Stimulated activated CD4-positive, alpha-beta T cell treated with anti-CD3 and anti-CD28 coated beads, Interleukin-4, amount 100 ng/mL, for 1 hour (primary cell): ENCODE data around the gene MIER1.
"Not testable (repeated sequence)": the region's sequence is repeated elsewhere in the genome, so short reads cannot be mapped to it uniquely, and the experiment has no call there.

Experiments used
- DNase-seq: peaks from one replicate; pipeline ENCODE4 v3.0.0-alpha.2; 2020

The MIER1 gene

GRCh38 chr1:66940981-66941380 lies 16.2 kb downstream of the MIER1 start:
- DNase-seq, result no peak

DNA sequence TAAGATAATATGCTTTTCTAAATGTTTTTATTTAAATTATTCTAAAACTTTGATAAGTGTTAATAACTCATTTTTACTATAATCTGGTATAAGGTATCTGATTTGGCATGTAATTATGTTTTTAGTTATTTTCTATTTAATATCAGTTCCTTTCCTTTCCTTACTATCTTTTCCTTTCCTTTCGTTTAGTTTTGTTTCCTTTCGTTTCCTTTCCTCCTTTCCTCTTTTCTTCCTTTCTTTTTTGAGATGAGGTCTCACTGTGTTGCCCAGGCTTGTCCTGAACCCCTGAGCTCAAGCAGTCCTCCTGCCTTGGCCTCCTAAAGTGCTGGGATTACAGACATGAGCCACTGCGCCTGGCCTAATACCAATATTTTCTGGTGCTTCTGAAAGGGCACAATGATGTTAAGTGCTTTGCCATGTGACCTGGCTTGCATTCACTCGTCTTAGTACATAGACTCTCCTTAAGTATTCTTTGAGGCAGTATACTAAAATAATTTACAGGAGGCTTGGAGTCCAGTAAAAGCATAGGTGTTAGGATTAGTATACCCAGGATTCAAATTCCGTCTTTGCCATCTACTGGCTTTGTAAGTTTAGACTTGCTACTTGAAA lies 18.7 kb downstream of the MIER1 start:
- no peak for DNase-seq

- DNase-seq, result no peak
Measured at GRCh38 chr1:66944330-66945274, 19.8 kb downstream of the MIER1 start.

- no peak for DNase-seq
Measured at GRCh38 chr1:66945316-66945715, 20.5 kb downstream of the MIER1 start.

GRCh38 chr1:66947267-66947666 lies 22.5 kb downstream of the MIER1 start:
- no peak for DNase-seq

- no peak for DNase-seq
Measured at GRCh38 chr1:66951513-66951912, 26.7 kb downstream of the MIER1 start.

DNA sequence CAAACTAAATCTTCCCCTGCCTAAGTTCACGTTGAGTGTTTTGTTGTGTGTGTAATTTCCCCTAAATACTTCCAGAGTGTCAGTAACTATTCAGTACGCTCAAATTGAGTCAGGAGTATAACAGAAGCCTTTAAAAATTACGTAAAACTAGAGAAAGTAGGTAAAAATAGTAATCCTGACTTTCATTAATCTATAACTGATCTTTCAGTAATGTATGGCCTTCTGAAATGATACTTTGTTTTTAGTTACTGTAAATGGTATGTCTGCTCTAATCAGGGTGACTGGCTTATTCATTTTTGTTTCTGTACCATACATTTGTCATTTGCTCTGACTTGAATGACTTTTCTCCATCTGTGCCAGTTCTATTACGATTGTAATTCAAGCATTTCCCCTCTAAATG lies 29.4 kb downstream of the MIER1 start:
- DNase-seq, result no peak

- DNase-seq, result no peak
Measured at GRCh38 chr1:66957938-66958337, 33.1 kb downstream of the MIER1 start.

GRCh38 chr1:66966188-66966873 lies 41.5 kb downstream of the MIER1 start:
- DNase-seq, result not testable (repeated sequence)

GRCh38 chr1:66968574-66968973 lies 43.8 kb downstream of the MIER1 start:
- no peak for DNase-seq

GRCh38 chr1:66978201-66978600 lies 53.4 kb downstream of the MIER1 start:
- no peak for DNase-seq

DNA sequence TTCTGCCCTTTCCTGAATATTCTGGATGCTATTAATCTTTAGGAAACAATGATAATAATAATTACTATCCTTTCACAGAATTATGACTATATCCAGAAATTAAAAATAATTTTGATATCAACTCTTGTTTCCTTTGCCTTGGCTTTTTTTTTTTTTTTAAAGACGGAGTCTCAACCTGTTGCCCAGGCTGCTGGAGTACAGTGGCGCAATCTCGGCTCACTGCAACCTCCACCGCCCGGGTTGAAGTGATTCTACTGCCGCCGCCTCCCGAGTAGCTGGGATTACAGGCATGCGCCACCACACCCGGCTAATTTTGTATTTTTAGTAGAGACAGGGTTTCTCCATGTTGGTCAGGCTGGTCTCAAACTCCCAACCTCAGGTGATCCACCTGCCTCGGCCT lies 54.8 kb downstream of the MIER1 start:
- not testable (repeated sequence) for DNase-seq

DNA sequence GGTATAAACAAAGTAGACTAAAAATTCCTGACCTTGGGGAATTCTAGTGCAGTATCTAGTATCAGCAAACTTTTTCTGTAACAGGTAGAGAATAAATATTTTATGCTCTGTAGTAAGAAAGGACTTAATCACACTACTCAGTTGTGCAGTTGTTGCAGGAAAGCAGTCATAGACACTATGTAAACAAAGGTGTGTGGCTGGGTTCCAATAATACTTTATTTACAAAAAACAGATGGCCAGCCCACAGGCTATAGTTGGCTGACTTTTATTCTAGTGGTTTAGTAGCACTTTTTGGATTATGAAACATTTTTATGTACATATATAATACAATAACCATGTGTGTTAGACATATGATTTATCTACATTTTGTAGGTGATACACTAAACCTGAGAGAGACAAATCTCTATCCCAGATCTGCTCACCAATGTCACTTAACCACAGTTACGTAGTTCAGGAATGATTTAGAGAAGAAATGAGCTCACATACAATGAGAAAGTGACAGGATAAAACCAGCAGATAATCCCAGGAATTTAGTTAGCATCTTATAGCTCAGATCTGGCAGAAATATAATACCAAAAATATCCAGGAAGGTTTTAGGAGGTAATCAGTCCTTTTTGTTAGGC lies 56.1 kb downstream of the MIER1 start:
- DNase-seq, result no peak

GRCh38 chr1:66981679-66982078 lies 56.9 kb downstream of the MIER1 start:
- peak; percentile 30 for DNase-seq

DNA sequence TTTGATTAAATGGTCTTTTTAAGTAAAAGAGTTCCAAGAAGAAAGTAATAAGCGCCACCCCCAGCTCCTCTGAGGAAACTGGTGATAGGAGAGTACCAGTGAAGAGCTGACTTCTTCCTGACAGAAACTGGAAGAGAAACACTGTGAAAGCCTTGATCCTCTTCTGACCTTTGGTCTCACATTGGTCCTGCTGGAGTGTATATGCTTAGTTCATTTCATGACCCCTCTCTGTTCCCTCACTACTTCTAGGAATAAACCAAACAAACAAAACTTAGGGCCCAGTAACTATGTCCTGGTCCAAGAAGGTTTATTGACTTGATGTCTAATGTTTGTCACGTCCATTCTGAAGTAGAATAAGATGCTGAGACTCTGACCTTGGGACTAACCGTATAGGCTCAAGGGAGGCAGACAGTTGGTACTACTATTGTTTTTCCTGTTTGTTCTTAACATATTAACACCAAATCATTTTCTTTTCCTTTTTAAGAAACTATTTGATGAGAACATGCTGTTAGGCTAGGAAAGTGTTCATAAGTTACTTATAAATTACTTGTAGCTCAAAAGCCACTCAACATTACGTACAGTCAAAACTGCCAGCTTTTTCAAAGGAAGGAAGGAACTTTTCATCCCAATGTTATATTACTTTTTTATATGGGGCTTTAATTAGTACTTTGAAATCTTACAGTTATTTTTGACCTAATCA lies 57.9 kb downstream of the MIER1 start:
- DNase-seq, result no peak

DNA sequence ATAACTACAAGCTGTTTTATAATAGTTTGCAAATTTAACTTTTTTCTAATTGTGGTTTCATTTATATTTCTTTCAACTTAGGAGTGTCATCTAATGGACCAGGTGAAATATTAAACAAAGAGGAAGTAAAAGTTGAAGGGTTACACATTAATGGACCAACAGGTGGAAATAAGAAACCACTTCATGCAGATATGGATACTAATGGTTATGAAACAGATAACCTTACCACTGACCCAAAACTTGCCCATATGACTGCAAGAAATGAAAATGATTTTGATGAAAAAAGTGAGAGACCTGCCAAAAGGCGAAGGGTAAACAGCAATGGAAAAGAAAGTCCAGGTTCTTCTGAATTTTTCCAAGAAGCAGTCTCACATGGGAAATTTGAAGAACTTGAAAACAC lies 59.7 kb downstream of the MIER1 start:
- no peak for DNase-seq

GRCh38 chr1:66985835-66986234 lies 61.0 kb downstream of the MIER1 start:
- DNase-seq, result no peak

DNA sequence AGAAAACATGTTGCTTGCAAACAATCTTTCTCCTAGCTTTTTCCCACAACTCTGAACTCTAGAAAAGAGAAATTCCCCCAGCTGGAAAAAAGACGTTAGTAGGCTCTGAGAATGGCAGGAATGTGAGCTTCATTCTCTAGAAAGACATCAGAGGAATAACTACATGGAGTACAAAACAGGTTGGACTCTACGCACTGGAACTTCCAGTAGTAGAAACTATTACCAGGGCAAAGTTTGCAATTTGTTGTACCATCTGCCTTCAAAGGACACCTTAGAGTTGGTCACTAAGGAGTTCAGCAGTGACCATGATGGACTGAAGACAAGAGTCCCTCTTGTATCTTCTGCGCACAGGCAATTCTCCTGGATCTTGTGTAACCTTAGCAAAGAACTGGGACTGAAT lies 68.3 kb downstream of the MIER1 start:
- DNase-seq, result no peak

DNA sequence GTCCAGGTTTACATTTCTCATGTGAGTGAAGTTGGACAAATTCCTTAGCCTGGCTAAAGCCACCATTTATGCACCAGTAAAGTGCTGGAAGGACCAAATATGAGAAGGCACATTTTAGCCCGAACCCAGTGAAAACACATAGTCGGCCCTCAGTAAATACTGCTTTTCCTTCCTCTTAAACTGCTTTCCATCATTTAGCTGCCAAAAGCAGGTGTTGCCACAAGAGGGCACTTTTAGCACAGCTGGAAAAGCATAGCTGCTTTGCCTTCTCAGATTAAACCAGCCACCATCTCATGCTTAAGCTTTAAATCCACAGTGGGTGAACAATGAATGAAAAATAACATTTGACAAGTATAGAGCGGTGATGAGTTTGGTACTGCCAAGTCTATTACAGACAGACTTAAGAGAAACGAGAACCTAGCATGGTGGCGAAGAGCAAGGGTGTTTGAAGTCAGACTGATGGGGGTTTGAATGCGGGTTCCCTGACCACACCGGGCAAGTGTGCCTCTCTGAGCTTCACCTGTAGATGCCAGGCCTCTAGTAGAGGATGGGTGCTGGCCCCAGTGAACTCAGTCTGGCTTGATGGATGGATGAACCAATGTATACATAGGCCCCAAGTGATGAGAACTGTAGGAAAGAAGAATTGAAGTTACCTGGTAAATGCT lies 71.4 kb downstream of the MIER1 start:
- peak; percentile 53 for DNase-seq

DNA sequence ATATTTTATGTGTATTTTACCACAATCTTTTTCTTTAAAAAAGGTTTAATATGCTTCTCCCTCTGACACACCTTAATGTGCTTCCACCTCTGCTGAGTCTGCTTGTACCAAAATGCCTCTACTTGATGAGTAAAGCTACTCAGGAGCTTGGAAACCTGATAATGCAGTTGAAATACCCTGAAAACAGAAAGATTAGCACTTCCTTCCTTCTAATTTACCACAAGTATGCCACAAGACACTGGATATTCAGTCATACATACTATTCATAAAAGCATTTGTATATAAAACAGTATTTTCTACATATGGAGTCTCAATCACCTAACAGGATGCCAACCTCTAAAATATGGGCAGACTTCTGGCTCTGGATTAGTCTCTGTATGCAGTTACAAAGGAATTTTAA lies 74.2 kb downstream of the MIER1 start:
- no peak for DNase-seq

GRCh38 chr1:66999640-67000400 lies 75.0 kb downstream of the MIER1 start:
- DNase-seq, result no peak
